ENCODE results near the gene RBM12. TPM values are rescaled to one million over a fixed set of nuclear protein-coding genes. Genes with fewer than 3 reads are reported as not detected.

Gene RBM12
- total and polyA plus RNA-seq, 9 donors = 20.4 to 130 (median 100) TPM

- WGBS, 3 donors = 94 to 96% (median 96%) methylated on average over 1 of the region's 1 CpG
- Histone ChIP-seq H3K4me1 (ENCODE audit: insufficient read depth) (no peaks in the 10 kb centered on the region), H3K36me3 (no peaks in the 10 kb centered on the region), H3K4me3 (no peak overlapping the region), H3K27me3 (no peaks in the 10 kb centered on the region), H3K9me3 (no peaks in the 10 kb centered on the region), H3K27ac (no peak overlapping the region)
- no peak for DNase-seq
- TF ChIP-seq POLR2A (IDR thresholded peaks at IDR 0.05) = no peak
- TF ChIP-seq CTCF (IDR thresholded peaks at IDR 0.05) = no peak
- TF ChIP-seq EP300 (IDR thresholded peaks at IDR 0.05) = no peak
- intact Hi-C loops (cut with DNase I) = loop anchor here in 1 of 4 donors (5.0 kb wide), 1 partner anchor 1005 kb away; no protein-coding TSS in a partner anchor
Observed at GRCh38 chr20:35681960-35682359, 17.3 kb upstream of the RBM12 start.

DNA sequence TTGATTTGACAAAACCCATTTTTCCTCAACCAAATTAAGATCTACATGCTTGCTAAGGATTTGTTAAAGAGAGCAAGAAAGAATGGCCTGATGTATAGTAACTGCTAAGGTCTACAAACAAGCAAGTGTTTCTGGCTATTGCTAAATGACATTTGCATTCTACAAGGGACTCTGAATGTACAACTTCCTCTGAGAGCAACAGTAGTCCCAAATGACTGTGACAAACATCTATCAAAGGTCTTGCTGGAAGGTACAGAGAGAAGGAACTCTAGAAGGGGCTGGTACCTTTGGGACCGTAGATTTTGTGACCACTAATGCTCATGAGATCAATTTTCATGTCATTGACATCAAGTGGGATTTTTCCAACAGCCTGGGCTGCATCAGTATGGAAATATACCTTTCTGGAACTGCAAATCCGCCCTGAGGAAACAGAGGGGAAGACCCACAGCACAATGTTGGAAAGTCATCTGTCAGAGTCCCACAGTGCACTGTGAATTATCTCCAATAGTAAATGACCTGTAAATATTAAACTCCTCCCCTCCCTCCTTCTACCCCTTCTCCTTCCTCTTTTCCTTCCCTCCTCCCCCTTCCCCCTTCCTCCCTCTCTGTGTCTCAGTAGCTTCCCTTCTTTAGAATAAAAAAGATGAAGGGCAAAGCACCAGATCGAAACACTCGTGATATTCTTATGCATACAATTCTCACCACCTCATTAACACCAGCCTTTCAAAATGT, 15.9 kb upstream of the RBM12 start:
- Histone ChIP-seq H3K27me3 (no peaks in the 10 kb centered on the region), H3K4me1 (ENCODE audit: insufficient read depth) (no peaks in the 10 kb centered on the region), H3K36me3 (no peaks in the 10 kb centered on the region), H3K9me3 (no peaks in the 10 kb centered on the region), H3K4me3 (no peak overlapping the region), H3K27ac (no peak overlapping the region)
- TF ChIP-seq POLR2A (IDR thresholded peaks at IDR 0.05) = no peak
- no peak for TF ChIP-seq EP300 (IDR thresholded peaks at IDR 0.05)
- no peak for TF ChIP-seq CTCF (IDR thresholded peaks at IDR 0.05)
- 90 to 93% (median 91%) methylated on average over 4 of the region's 4 CpGs for WGBS, 3 donors
- no peak for DNase-seq
- intact Hi-C loops (cut with DNase I) = loop anchor here in 1 of 4 donors (5.0 kb wide), 1 partner anchor 1007 kb away; no protein-coding TSS in a partner anchor

DNA sequence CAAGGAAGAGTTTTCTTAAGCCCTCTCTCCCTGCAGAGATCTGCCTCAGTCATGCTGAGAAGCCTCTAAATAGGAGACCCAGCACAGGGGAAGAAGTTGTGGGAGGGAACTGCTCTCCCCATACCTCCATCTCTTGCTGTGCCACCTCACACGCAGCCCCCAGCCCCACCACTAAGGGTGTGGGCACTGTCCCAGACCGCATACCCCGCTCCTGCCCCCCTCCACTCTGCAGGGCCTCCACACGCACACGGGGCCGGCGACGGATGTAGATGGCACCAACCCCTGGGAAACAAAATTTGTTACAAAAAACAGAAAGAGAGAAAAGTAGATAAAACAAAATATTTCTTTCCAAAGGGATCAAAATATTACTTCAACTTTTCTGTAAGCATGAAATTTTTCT, 10.2 kb upstream of the RBM12 start:
- Histone ChIP-seq H3K9me3 (no peaks in the 10 kb centered on the region), H3K4me3 (no peak overlapping the region), H3K4me1 (ENCODE audit: insufficient read depth) (no peaks in the 10 kb centered on the region), H3K36me3 (no peaks in the 10 kb centered on the region), H3K27me3 (no peaks in the 10 kb centered on the region), H3K27ac (no peak overlapping the region)
- intact Hi-C loops (cut with DNase I) = no loop called here
- DNase-seq = no peak
- no peak for TF ChIP-seq EP300 (IDR thresholded peaks at IDR 0.05)
- no peak for TF ChIP-seq CTCF (IDR thresholded peaks at IDR 0.05)
- no peak for TF ChIP-seq POLR2A (IDR thresholded peaks at IDR 0.05)
- 73 to 94% (median 79%) methylated on average over 8 of the region's 8 CpGs for WGBS, 3 donors

DNA sequence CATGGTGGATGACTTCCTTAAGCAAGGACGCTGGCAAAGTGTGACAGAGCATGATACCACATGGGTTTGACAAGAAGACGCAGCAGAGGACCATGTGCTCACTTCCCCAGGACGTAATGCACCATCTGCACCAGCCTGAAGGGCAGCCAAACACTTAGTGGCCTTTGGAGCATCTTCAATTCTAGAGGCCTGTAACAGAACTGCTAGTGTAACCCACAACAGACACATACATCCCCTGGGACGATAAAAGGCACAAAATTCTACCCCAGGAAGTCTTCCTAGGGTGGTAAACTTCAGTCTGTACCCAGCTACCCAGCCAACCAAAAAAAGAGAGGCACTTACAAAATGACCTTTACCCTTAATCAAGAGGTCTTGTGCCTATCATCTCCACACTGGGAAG, 9.2 kb upstream of the RBM12 start:
- no peaks in the 10 kb centered on the region for H3K36me3 ChIP-seq
- intact Hi-C loops (cut with DNase I) = no loop called here
- no peaks in the 10 kb centered on the region for H3K4me1 ChIP-seq (ENCODE audit: insufficient read depth)
- H3K4me3 ChIP-seq = no peak overlapping the region
- WGBS, 3 donors = 91 to 92% (median 92%) methylated on average over 4 of the region's 4 CpGs
- no peak overlapping the region for H3K27ac ChIP-seq
- no peaks in the 10 kb centered on the region for H3K9me3 ChIP-seq
- H3K27me3 ChIP-seq = no peaks in the 10 kb centered on the region
- TF ChIP-seq CTCF (IDR thresholded peaks at IDR 0.05) = no peak
- TF ChIP-seq EP300 (IDR thresholded peaks at IDR 0.05) = no peak
- no peak for TF ChIP-seq POLR2A (IDR thresholded peaks at IDR 0.05)
- DNase-seq = no peak
